ENCODE measurements around the gene NBDY. TPM values are rescaled to one million over a fixed set of nuclear protein-coding genes. Genes with fewer than 3 reads are reported as not detected.
"Not testable (repeated sequence)": the region's sequence is repeated elsewhere in the genome, so short reads cannot be mapped to it uniquely, and the experiment has no call there.

Gene NBDY
- total RNA-seq, 2 experiments from 2014 or later: 25.0 to 28.3 TPM

DNA sequence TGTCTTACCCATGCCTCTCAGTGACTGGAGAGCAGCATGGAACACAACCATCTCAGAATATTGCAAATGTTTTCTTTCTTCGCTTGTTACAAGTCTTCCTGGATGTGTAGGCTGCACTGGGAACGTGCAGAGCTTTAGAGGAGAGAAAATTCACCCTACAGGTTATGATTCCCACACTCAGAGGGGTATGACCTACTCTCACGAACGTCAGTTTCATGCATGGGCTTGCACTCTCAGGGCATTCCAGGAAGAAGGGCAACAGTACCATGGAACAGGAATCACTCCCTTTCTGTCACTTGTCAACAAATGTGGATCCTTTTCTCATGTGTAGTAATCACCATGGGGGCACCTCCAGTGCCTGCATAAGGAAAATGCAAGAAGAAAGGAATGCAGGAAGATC is 75.8 kb downstream of the NBDY start:
- ATAC-seq (ENCODE audit: poor library complexity) (no peak), DNase-seq (peak in 1 of 14 experiments; percentile 1)
- H3K4me1 Mint-ChIP-seq (ENCODE audit: low read depth): peaks cover 49% of the 10 kb centered on the region
- POLR2A ChIA-PET: interaction anchor here (0.8 kb wide), 1 partner anchor 173 kb away, joined by 3 read pairs; no protein-coding TSS in a partner anchor
- H3K36me3 ChIP-seq (ENCODE audit: insufficient read depth, low read length): no peaks in the 10 kb centered on the region
- H3K9me3 Mint-ChIP-seq: no peaks in the 10 kb centered on the region
- no peaks in the 10 kb centered on the region for H3K27me3 ChIP-seq (ENCODE audit: control insufficient read depth in 1 of 2, insufficient read depth in 2 of 2, low read length in 2 of 2)
- no peak overlapping the region for H3K4me3 Mint-ChIP-seq
- CTCF ChIA-PET: interaction anchor here (1.4 kb wide), 1 partner anchor 173 kb away, joined by 7 read pairs; no protein-coding TSS in a partner anchor
- H3K27me3 Mint-ChIP-seq: no peaks in the 10 kb centered on the region
- no peak overlapping the region for H3K27ac ChIP-seq (ENCODE audit: low read depth in 1 of 2, low read length in 2 of 2)
- peaks cover 35% of the 10 kb centered on the region for H3K4me1 ChIP-seq (ENCODE audit: insufficient read depth, low read length)
- peaks cover 9% of the 10 kb centered on the region for H3K36me3 Mint-ChIP-seq (ENCODE audit: low read depth)
- TF ChIP-seq CTCF (IDR thresholded peaks at IDR 0.05): no peak
- no peak overlapping the region for H3K4me3 ChIP-seq (ENCODE audit: low read length)
- peak overlapping the region; percentile 78 for H3K27ac Mint-ChIP-seq
- no peaks in the 10 kb centered on the region for H3K9me3 ChIP-seq (ENCODE audit: control insufficient read depth in 1 of 2, insufficient read depth in 1 of 2, low read length in 2 of 2)
- intact Hi-C loops (cut with DNase I, micrococcal nuclease): no loop called here

GRCh38 chrX:56805399-56805798 is 76.4 kb downstream of the NBDY start:
- no peaks in the 10 kb centered on the region for H3K36me3 ChIP-seq (ENCODE audit: insufficient read depth, low read length)
- ChIA-PET CTCF (interaction anchor here (1.4 kb wide), 1 partner anchor 173 kb away, joined by 7 read pairs; no protein-coding TSS in a partner anchor), POLR2A (no interaction called here)
- H3K27ac ChIP-seq (ENCODE audit: low read depth in 1 of 2, low read length in 2 of 2): no peak overlapping the region
- intact Hi-C loops (cut with DNase I, micrococcal nuclease): no loop called here
- Mint-ChIP-seq H3K27me3 (no peaks in the 10 kb centered on the region), H3K36me3 (ENCODE audit: low read depth) (peaks cover 9% of the 10 kb centered on the region), H3K9me3 (no peaks in the 10 kb centered on the region), H3K4me3 (no peak overlapping the region), H3K4me1 (ENCODE audit: low read depth) (peaks cover 49% of the 10 kb centered on the region), H3K27ac (peak overlapping the region; percentile 12)
- H3K4me3 ChIP-seq (ENCODE audit: low read length): no peak overlapping the region
- H3K4me1 ChIP-seq (ENCODE audit: insufficient read depth, low read length): peaks cover 30% of the 10 kb centered on the region
- H3K9me3 ChIP-seq (ENCODE audit: control insufficient read depth in 1 of 2, insufficient read depth in 1 of 2, low read length in 2 of 2): no peaks in the 10 kb centered on the region
- ATAC-seq (ENCODE audit: poor library complexity): no peak
- no peak for TF ChIP-seq CTCF (IDR thresholded peaks at IDR 0.05)
- DNase-seq: no peak
- no peaks in the 10 kb centered on the region for H3K27me3 ChIP-seq (ENCODE audit: control insufficient read depth in 1 of 2, insufficient read depth in 2 of 2, low read length in 2 of 2)

- DNase-seq; H3K4me3 Mint-ChIP-seq; H3K9me3 Mint-ChIP-seq; H3K36me3 Mint-ChIP-seq (ENCODE audit: low read depth); H3K27ac Mint-ChIP-seq; H3K27ac ChIP-seq (ENCODE audit: low read depth in 1 of 2, low read length in 2 of 2); H3K4me3 ChIP-seq (ENCODE audit: low read length); POLR2A ChIA-PET; CTCF ChIA-PET; H3K27me3 Mint-ChIP-seq; H3K27me3 ChIP-seq (ENCODE audit: control insufficient read depth in 1 of 2, insufficient read depth in 2 of 2, low read length in 2 of 2); H3K36me3 ChIP-seq (ENCODE audit: insufficient read depth, low read length); ATAC-seq (ENCODE audit: poor library complexity); intact Hi-C loops (cut with DNase I, micrococcal nuclease); H3K9me3 ChIP-seq (ENCODE audit: control insufficient read depth in 1 of 2, insufficient read depth in 1 of 2, low read length in 2 of 2): not testable (repeated sequence)
- peaks cover 27% of the 10 kb centered on the region for H3K4me1 ChIP-seq (ENCODE audit: insufficient read depth, low read length)
- H3K4me1 Mint-ChIP-seq (ENCODE audit: low read depth): peaks cover 49% of the 10 kb centered on the region
Measured at GRCh38 chrX:56806176-56806575, 77.1 kb downstream of the NBDY start.

DNA sequence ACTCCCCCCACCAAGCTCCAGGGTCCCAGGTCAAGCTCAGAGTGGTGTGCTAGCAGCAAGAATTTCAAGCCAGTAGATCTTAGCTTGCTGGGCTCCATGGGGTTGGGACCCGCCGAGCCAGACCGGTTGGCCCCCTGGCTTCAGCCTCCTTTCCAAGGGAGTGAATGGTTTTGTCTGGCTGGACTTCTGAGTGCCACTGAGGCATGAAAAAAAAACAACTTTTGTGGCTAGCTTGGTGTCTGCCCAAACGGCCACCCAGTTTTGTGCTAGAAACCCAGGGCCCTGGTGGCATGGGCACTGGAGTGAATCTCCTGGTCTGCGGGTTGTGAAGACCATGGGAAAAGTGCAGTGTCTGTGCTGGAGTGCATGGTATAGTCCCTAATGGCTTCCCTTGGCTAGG is 82.6 kb downstream of the NBDY start:
- Mint-ChIP-seq H3K9me3 (no peaks in the 10 kb centered on the region), H3K4me1 (ENCODE audit: low read depth) (peaks cover 65% of the 10 kb centered on the region), H3K4me3 (no peak overlapping the region), H3K27me3 (no peaks in the 10 kb centered on the region), H3K27ac (peak overlapping the region; percentile 97), H3K36me3 (ENCODE audit: low read depth) (peaks cover 12% of the 10 kb centered on the region)
- H3K9me3 ChIP-seq (ENCODE audit: control insufficient read depth in 1 of 2, insufficient read depth in 1 of 2, low read length in 2 of 2): no peaks in the 10 kb centered on the region
- ChIA-PET POLR2A (no interaction called here), CTCF (no interaction called here)
- H3K4me1 ChIP-seq (ENCODE audit: insufficient read depth, low read length): peaks cover 29% of the 10 kb centered on the region
- H3K27me3 ChIP-seq (ENCODE audit: control insufficient read depth in 1 of 2, insufficient read depth in 2 of 2, low read length in 2 of 2): no peaks in the 10 kb centered on the region
- H3K36me3 ChIP-seq (ENCODE audit: insufficient read depth, low read length): no peaks in the 10 kb centered on the region
- ATAC-seq (ENCODE audit: poor library complexity) (no peak), DNase-seq (no peak)
- no peak overlapping the region for H3K4me3 ChIP-seq (ENCODE audit: low read length)
- no peak for TF ChIP-seq CTCF (IDR thresholded peaks at IDR 0.05)
- intact Hi-C loops (cut with DNase I, micrococcal nuclease): no loop called here
- no peak overlapping the region for H3K27ac ChIP-seq (ENCODE audit: low read depth in 1 of 2, low read length in 2 of 2)
